ENCODE results near the gene PIRT.

PIRT gene

GRCh38 chr17:10821054-10821453, 16.8 kb downstream of the PIRT start:
- DNase-seq, result no peak

GRCh38 chr17:10815319-10815718, 22.6 kb downstream of the PIRT start:
- DNase-seq, result no peak

- DNase-seq, result no peak
Measured at GRCh38 chr17:10814075-10814474, 23.8 kb downstream of the PIRT start.

- DNase-seq, result no peak
Measured at GRCh38 chr17:10812674-10813073, 25.2 kb downstream of the PIRT start.

- DNase-seq, result no peak
Measured at GRCh38 chr17:10809605-10810004, 28.3 kb downstream of the PIRT start.

GRCh38 chr17:10807704-10808128, 30.2 kb downstream of the PIRT start:
- no peak for DNase-seq

- DNase-seq, result no peak
Measured at GRCh38 chr17:10806545-10807262, 31.2 kb downstream of the PIRT start.

GRCh38 chr17:10805911-10806310, 32.0 kb downstream of the PIRT start:
- DNase-seq, result no peak

- no peak for DNase-seq
Measured at GRCh38 chr17:10804546-10804945, 33.3 kb downstream of the PIRT start.

GRCh38 chr17:10803830-10804475, 33.9 kb downstream of the PIRT start, which contains the start of gene TMEM238L:
TSS of gene TMEM238L (minus strand) at chr17:10804099. CDS start at chr17:10803963, 136 bp downstream.
- DNase-seq, result no peak

- DNase-seq, result no peak
Measured at GRCh38 chr17:10803350-10803749, 34.5 kb downstream of the PIRT start.

GRCh38 chr17:10802496-10803284, 35.2 kb downstream of the PIRT start:
- no peak for DNase-seq

GRCh38 chr17:10799407-10799806, 38.5 kb downstream of the PIRT start:
- DNase-seq, result no peak

- DNase-seq, result no peak
Measured at GRCh38 chr17:10798910-10799309, 39.0 kb downstream of the PIRT start.

GRCh38 chr17:10798332-10798749, 39.5 kb downstream of the PIRT start:
- DNase-seq, result no peak

GRCh38 chr17:10797476-10798328, 40.2 kb downstream of the PIRT start:
- DNase-seq, result no peak

- DNase-seq, result no peak
Measured at GRCh38 chr17:10793816-10794215, 44.1 kb downstream of the PIRT start.

- DNase-seq, result no peak
Measured at GRCh38 chr17:10793256-10793655, 44.6 kb downstream of the PIRT start.

GRCh38 chr17:10792151-10792550, 45.7 kb downstream of the PIRT start:
- no peak for DNase-seq

- DNase-seq, result no peak
Measured at GRCh38 chr17:10790491-10791401, 47.1 kb downstream of the PIRT start.

- DNase-seq, result no peak
Measured at GRCh38 chr17:10789694-10790271, 48.1 kb downstream of the PIRT start.
